Activated naive CD8-positive, alpha-beta T cell treated with anti-CD3 and anti-CD28 coated beads, Interleukin-2, amount 10 ng/mL, durations not matched to agents 7 days and 5 days (primary cell): ENCODE data around the gene TOPORS. TPM values are rescaled to one million over a fixed set of nuclear protein-coding genes. Genes with fewer than 3 reads are reported as not detected.
"Not testable (repeated sequence)": the region's sequence is repeated elsewhere in the genome, so short reads cannot be mapped to it uniquely, and the experiment has no call there.

ENCODE experiments used
- ATAC-seq: fragments of 150-1000 bp; cut with Tn5 transposase; one replicate; pipeline ENCODE4 v1.10.0; 2021; ENCODE audit warnings: low read depth, moderate library complexity
- POLR2A ChIA-PET: fragments of 350-600 bp; sonication (Branson Sonifier 250); formaldehyde crosslinking; loops from one replicate; lab custom pipeline; 2021; ENCODE audit warnings: antibody characterized with exemption; lab: Charles Lee
- DNase-seq: peaks from one replicate; pipeline ENCODE4 v3.0.0; 2021
- H3K27ac Mint-ChIP-seq: one replicate; pipeline ENCODE4 v1.8.0; 2022; ENCODE audit warnings: mild to moderate bottlenecking, mixed read lengths
- H3K27me3 Mint-ChIP-seq: one replicate; pipeline ENCODE4 v1.8.0; 2022; ENCODE audit warnings: mild to moderate bottlenecking, moderate library complexity, mixed read lengths
- H3K36me3 Mint-ChIP-seq: one replicate; pipeline ENCODE4 v1.8.0; 2021; ENCODE audit warnings: mild to moderate bottlenecking, mixed read lengths
- H3K4me1 Mint-ChIP-seq: one replicate; pipeline ENCODE4 v1.8.0; 2021; ENCODE audit warnings: mixed read lengths
- H3K4me3 Mint-ChIP-seq: one replicate; pipeline ENCODE4 v1.8.0; 2022; ENCODE audit warnings: mild to moderate bottlenecking, moderate library complexity, mixed read lengths
- H3K9me3 Mint-ChIP-seq: one replicate; pipeline ENCODE4 v1.8.0; 2021; ENCODE audit warnings: mixed read lengths
- total RNA-seq, 2 experiments: library from RNA; stranded (reverse); gene quantifications; one replicate each; pipeline ENCODE4 v1.2.3, GENCODE V29; 2021

Gene TOPORS
- 10 to 100 TPM; 17.2 to 18.1 TPM for total RNA-seq

GRCh38 chr9:32552172-32552872 is at the start of gene TOPORS, which contains the start of gene SMIM27:
Gene TOPORS (minus strand): TSS chr9:32552586. CDS start chr9:32552436, 150 bp downstream.
Gene SMIM27 (plus strand): TSS chr9:32552327. CDS start chr9:32552435, 108 bp downstream.
- Mint-ChIP-seq H3K27me3 (no peaks in the 10 kb centered on the region), H3K4me1 (peaks cover 23% of the 10 kb centered on the region), H3K27ac (peak within 1 kb of the TSS; percentile 92), H3K4me3 (peak within 1 kb of the TSS; percentile 98), H3K9me3 (no peaks in the 10 kb centered on the region), H3K36me3 (peaks cover 16% of the 10 kb centered on the region)
- DNase-seq (peak; percentile 90), ATAC-seq (peak; percentile 77)
- POLR2A ChIA-PET: interaction anchor here (0.5 to 4.5 kb wide), 9 partner anchors 13 to 955 kb away, joined by 3 to 47 read pairs (median 5); partner anchors contain the start of genes ACO1, NDUFB6 and RIGI

GRCh38 chr9:32599021-32599420 is 46.6 kb upstream of the TOPORS start:
- H3K27ac Mint-ChIP-seq, H3K4me3 Mint-ChIP-seq, DNase-seq, POLR2A ChIA-PET, H3K9me3 Mint-ChIP-seq, H3K4me1 Mint-ChIP-seq, ATAC-seq, H3K36me3 Mint-ChIP-seq: not testable (repeated sequence)
- H3K27me3 Mint-ChIP-seq: peaks cover 18% of the 10 kb centered on the region

- ATAC-seq (no peak), DNase-seq (no peak)
- Mint-ChIP-seq H3K27me3 (peaks cover 24% of the 10 kb centered on the region), H3K27ac (no peak overlapping the region), H3K4me1 (peaks cover 2% of the 10 kb centered on the region), H3K36me3 (no peaks in the 10 kb centered on the region), H3K9me3 (peaks cover 3% of the 10 kb centered on the region), H3K4me3 (no peak overlapping the region)
- POLR2A ChIA-PET: no interaction called here
These were observed 44.5 kb upstream of the TOPORS start for GRCh38 chr9:32596936-32597335.

- POLR2A ChIA-PET: no interaction called here
- no peak overlapping the region for H3K4me3 Mint-ChIP-seq
- H3K27me3 Mint-ChIP-seq: peaks cover 24% of the 10 kb centered on the region
- no peaks in the 10 kb centered on the region for H3K36me3 Mint-ChIP-seq
- H3K4me1 Mint-ChIP-seq: peaks cover 2% of the 10 kb centered on the region
- no peak for ATAC-seq
- no peak overlapping the region for H3K27ac Mint-ChIP-seq
- DNase-seq: no peak
- H3K9me3 Mint-ChIP-seq: peaks cover 3% of the 10 kb centered on the region
These were observed 43.9 kb upstream of the TOPORS start for GRCh38 chr9:32596096-32596865.

GRCh38 chr9:32590898-32591297 is 38.5 kb upstream of the TOPORS start:
- peaks cover 14% of the 10 kb centered on the region for H3K27me3 Mint-ChIP-seq
- POLR2A ChIA-PET: no interaction called here
- H3K9me3 Mint-ChIP-seq: no peaks in the 10 kb centered on the region
- H3K4me3 Mint-ChIP-seq: no peak overlapping the region
- no peak overlapping the region for H3K27ac Mint-ChIP-seq
- DNase-seq (no peak), ATAC-seq (no peak)
- peaks cover 2% of the 10 kb centered on the region for H3K4me1 Mint-ChIP-seq
- no peaks in the 10 kb centered on the region for H3K36me3 Mint-ChIP-seq

GRCh38 chr9:32590476-32590875 is 38.1 kb upstream of the TOPORS start:
- ATAC-seq: no peak
- Mint-ChIP-seq H3K4me1 (no peaks in the 10 kb centered on the region), H3K4me3 (no peak overlapping the region), H3K27ac (no peak overlapping the region), H3K36me3 (no peaks in the 10 kb centered on the region), H3K9me3 (no peaks in the 10 kb centered on the region), H3K27me3 (peaks cover 16% of the 10 kb centered on the region)
- DNase-seq: no peak
- POLR2A ChIA-PET: no interaction called here

GRCh38 chr9:32589083-32589723 is 36.8 kb upstream of the TOPORS start:
- ATAC-seq (peak; percentile 68), DNase-seq (no peak)
- H3K4me3 Mint-ChIP-seq: no peak overlapping the region
- H3K4me1 Mint-ChIP-seq: no peaks in the 10 kb centered on the region
- peaks cover 21% of the 10 kb centered on the region for H3K27me3 Mint-ChIP-seq
- no peaks in the 10 kb centered on the region for H3K36me3 Mint-ChIP-seq
- no peaks in the 10 kb centered on the region for H3K9me3 Mint-ChIP-seq
- no peak overlapping the region for H3K27ac Mint-ChIP-seq
- POLR2A ChIA-PET: no interaction called here

GRCh38 chr9:32587901-32588300 is 35.5 kb upstream of the TOPORS start:
- no peak overlapping the region for H3K27ac Mint-ChIP-seq
- no peak for ATAC-seq
- no peaks in the 10 kb centered on the region for H3K9me3 Mint-ChIP-seq
- H3K4me1 Mint-ChIP-seq: no peaks in the 10 kb centered on the region
- H3K4me3 Mint-ChIP-seq: no peak overlapping the region
- POLR2A ChIA-PET: no interaction called here
- DNase-seq: no peak
- H3K36me3 Mint-ChIP-seq: no peaks in the 10 kb centered on the region
- H3K27me3 Mint-ChIP-seq: peaks cover 20% of the 10 kb centered on the region

- Mint-ChIP-seq H3K9me3 (no peaks in the 10 kb centered on the region), H3K36me3 (no peaks in the 10 kb centered on the region), H3K4me1 (peaks cover 4% of the 10 kb centered on the region), H3K27me3 (peaks cover 22% of the 10 kb centered on the region), H3K4me3 (no peak overlapping the region), H3K27ac (no peak overlapping the region)
- no peak for DNase-seq
- POLR2A ChIA-PET: no interaction called here
- ATAC-seq: no peak
These were observed 32.4 kb upstream of the TOPORS start for GRCh38 chr9:32584784-32585183.

GRCh38 chr9:32581512-32582143 is 29.2 kb upstream of the TOPORS start:
- POLR2A ChIA-PET: no interaction called here
- Mint-ChIP-seq H3K9me3 (no peaks in the 10 kb centered on the region), H3K36me3 (no peaks in the 10 kb centered on the region), H3K4me3 (no peak overlapping the region), H3K27ac (no peak overlapping the region), H3K4me1 (peaks cover 6% of the 10 kb centered on the region), H3K27me3 (peaks cover 26% of the 10 kb centered on the region)
- ATAC-seq (no peak), DNase-seq (no peak)

- H3K9me3 Mint-ChIP-seq: no peaks in the 10 kb centered on the region
- no peak for DNase-seq
- H3K27me3 Mint-ChIP-seq: peaks cover 23% of the 10 kb centered on the region
- H3K27ac Mint-ChIP-seq: no peak overlapping the region
- peaks cover 6% of the 10 kb centered on the region for H3K4me1 Mint-ChIP-seq
- POLR2A ChIA-PET: interaction anchor here (1.6 kb wide), 1 partner anchor 202 kb away, joined by 9 read pairs; no protein-coding TSS in a partner anchor
- no peaks in the 10 kb centered on the region for H3K36me3 Mint-ChIP-seq
- no peak overlapping the region for H3K4me3 Mint-ChIP-seq
- no peak for ATAC-seq
These were observed 28.4 kb upstream of the TOPORS start for GRCh38 chr9:32580631-32581300.

GRCh38 chr9:32579706-32580331 is 27.4 kb upstream of the TOPORS start:
- POLR2A ChIA-PET: interaction anchor here (1.6 kb wide), 1 partner anchor 201 kb away, joined by 9 read pairs; no protein-coding TSS in a partner anchor
- Mint-ChIP-seq H3K27ac (no peak overlapping the region), H3K9me3 (no peaks in the 10 kb centered on the region), H3K4me1 (peaks cover 6% of the 10 kb centered on the region), H3K27me3 (peaks cover 20% of the 10 kb centered on the region), H3K36me3 (no peaks in the 10 kb centered on the region), H3K4me3 (no peak overlapping the region)
- ATAC-seq (no peak), DNase-seq (peak; percentile 76)
